ENCODE measurements around the gene GAS2L1.

Gene GAS2L1

GRCh38 chr22:29336751-29337490, 30.5 kb downstream of the GAS2L1 start:
- H3K4me2 ChIP-seq (ENCODE audit: low read length, poor library complexity, severe bottlenecking): no peak overlapping the region
- peaks cover 11% of the 10 kb centered on the region for H3K4me1 ChIP-seq (ENCODE audit: control insufficient read depth, insufficient read depth, low read depth, low read length)
- H4K91ac ChIP-seq (ENCODE audit: low read length): no peak overlapping the region
- no peak overlapping the region for H3K18ac ChIP-seq (ENCODE audit: low read depth in 1 of 2, low read length in 2 of 2)
- no peak overlapping the region for H2AFZ ChIP-seq (ENCODE audit: low read depth, low read length)
- no peaks in the 10 kb centered on the region for H3K9me3 ChIP-seq (ENCODE audit: control insufficient read depth, low read length)
- H3K79me1 ChIP-seq (replicated peaks; ENCODE audit: low read length, poor library complexity, severe bottlenecking): peaks cover 12% of the 10 kb centered on the region
- WGBS: 97% methylated on average over 14 of the region's 14 CpGs
- no peak overlapping the region for H2BK12ac ChIP-seq (ENCODE audit: low read length in 2 of 2)
- H3K9ac ChIP-seq (ENCODE audit: low read length): no peak overlapping the region
- H3K23ac ChIP-seq (ENCODE audit: low read length in 2 of 2): no peak overlapping the region
- no peak overlapping the region for H2BK120ac ChIP-seq (ENCODE audit: low read depth, low read length)
- H2AK5ac ChIP-seq (ENCODE audit: low read length, severe bottlenecking): no peak overlapping the region
- peaks cover 62 to 98% of the 10 kb centered on the region in 2 experiments for H3K36me3 ChIP-seq (ENCODE audit: control insufficient read depth in 1 of 2, insufficient read depth in 2 of 2, low read depth in 1 of 2, low read length in 2 of 2)
- no peak overlapping the region for H2BK15ac ChIP-seq (ENCODE audit: low read depth, poor library complexity, severe bottlenecking)
- no peak overlapping the region for H4K8ac ChIP-seq (ENCODE audit: low read length)
- H3K27ac ChIP-seq (ENCODE audit: low read length, poor library complexity, severe bottlenecking): no peak overlapping the region
- no peak for DNase-seq
- no peak overlapping the region for H3K4ac ChIP-seq (ENCODE audit: low read depth in 1 of 2, low read length in 2 of 2)
- no peak overlapping the region for H3K4me3 ChIP-seq (ENCODE audit: insufficient read depth in 1 of 2, low read depth in 1 of 2, low read length in 2 of 2)
- H3K14ac ChIP-seq (ENCODE audit: low read length in 2 of 2): no peak overlapping the region
- H2BK5ac ChIP-seq (ENCODE audit: low read depth, low read length, poor library complexity, severe bottlenecking): no peak overlapping the region
- no peaks in the 10 kb centered on the region for H3K27me3 ChIP-seq (ENCODE audit: control insufficient read depth in 1 of 2, insufficient read depth in 1 of 2, low read length in 2 of 2)

DNA sequence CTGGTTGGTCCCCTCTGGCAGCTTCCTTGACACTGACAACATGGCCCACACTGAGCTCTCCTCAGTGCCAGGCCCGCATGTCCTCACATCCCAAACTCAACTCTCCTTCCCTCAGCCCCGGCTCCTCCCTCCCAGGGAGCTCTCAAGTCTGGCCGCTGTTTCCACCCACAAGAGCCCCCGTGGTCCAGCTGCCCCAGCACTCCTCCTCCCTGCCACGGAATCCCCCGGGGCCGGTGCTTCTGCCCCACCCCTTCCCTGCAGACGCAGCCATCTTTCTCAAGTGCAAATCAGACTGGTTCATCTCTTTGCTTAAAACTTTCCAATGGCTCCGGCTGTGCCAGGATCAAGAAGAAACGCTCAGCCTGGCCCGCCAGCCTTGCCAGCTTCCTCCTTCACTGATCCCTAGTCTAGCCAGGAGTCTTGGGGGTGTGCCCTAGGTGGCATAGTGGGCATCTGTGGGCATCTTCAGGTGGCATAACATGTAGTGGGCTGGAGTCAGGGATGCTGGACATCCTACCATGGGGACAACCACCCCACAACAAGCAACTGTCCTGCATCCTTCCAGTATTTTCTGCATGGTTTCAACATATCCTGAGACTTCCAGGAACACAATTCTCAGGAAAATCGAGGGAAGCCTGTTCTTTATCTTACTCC, 31.3 kb downstream of the GAS2L1 start:
- Histone ChIP-seq H2BK5ac (ENCODE audit: low read depth, low read length, poor library complexity, severe bottlenecking) (no peak overlapping the region), H2BK12ac (ENCODE audit: low read length in 2 of 2) (no peak overlapping the region), H3K4me2 (ENCODE audit: low read length, poor library complexity, severe bottlenecking) (no peak overlapping the region), H2AFZ (ENCODE audit: low read depth, low read length) (no peak overlapping the region), H3K4ac (ENCODE audit: low read depth in 1 of 2, low read length in 2 of 2) (no peak overlapping the region), H3K27ac (ENCODE audit: low read length, poor library complexity, severe bottlenecking) (no peak overlapping the region), H2BK120ac (ENCODE audit: low read depth, low read length) (no peak overlapping the region), H2AK5ac (ENCODE audit: low read length, severe bottlenecking) (no peak overlapping the region), H3K27me3 (ENCODE audit: control insufficient read depth in 1 of 2, insufficient read depth in 1 of 2, low read length in 2 of 2) (no peaks in the 10 kb centered on the region), H3K14ac (ENCODE audit: low read length in 2 of 2) (no peak overlapping the region), H3K18ac (ENCODE audit: low read depth in 1 of 2, low read length in 2 of 2) (no peak overlapping the region), H3K9me3 (ENCODE audit: control insufficient read depth, low read length) (no peaks in the 10 kb centered on the region), H4K8ac (ENCODE audit: low read length) (no peak overlapping the region), H3K23ac (ENCODE audit: low read length in 2 of 2) (no peak overlapping the region), H3K4me1 (ENCODE audit: control insufficient read depth, insufficient read depth, low read depth, low read length) (peaks cover 11% of the 10 kb centered on the region), H2BK15ac (ENCODE audit: low read depth, poor library complexity, severe bottlenecking) (no peak overlapping the region), H3K9ac (ENCODE audit: low read length) (no peak overlapping the region), H3K4me3 (ENCODE audit: insufficient read depth in 1 of 2, low read depth in 1 of 2, low read length in 2 of 2) (no peak overlapping the region), H3K79me1 (replicated peaks; ENCODE audit: low read length, poor library complexity, severe bottlenecking) (peaks cover 13% of the 10 kb centered on the region), H3K36me3 (ENCODE audit: control insufficient read depth in 1 of 2, insufficient read depth in 2 of 2, low read depth in 1 of 2, low read length in 2 of 2) (peaks cover 69 to 99% of the 10 kb centered on the region in 2 experiments), H4K91ac (ENCODE audit: low read length) (no peak overlapping the region)
- 94% methylated on average over 12 of the region's 12 CpGs for WGBS
- DNase-seq: no peak

GRCh38 chr22:29338398-29338797, 31.9 kb downstream of the GAS2L1 start:
- Histone ChIP-seq H3K27ac (ENCODE audit: low read length, poor library complexity, severe bottlenecking) (no peak overlapping the region), H3K9ac (ENCODE audit: low read length) (no peak overlapping the region), H3K4me2 (ENCODE audit: low read length, poor library complexity, severe bottlenecking) (no peak overlapping the region), H3K27me3 (ENCODE audit: control insufficient read depth in 1 of 2, insufficient read depth in 1 of 2, low read length in 2 of 2) (no peaks in the 10 kb centered on the region), H2BK120ac (ENCODE audit: low read depth, low read length) (no peak overlapping the region), H2BK5ac (ENCODE audit: low read depth, low read length, poor library complexity, severe bottlenecking) (no peak overlapping the region), H2BK15ac (ENCODE audit: low read depth, poor library complexity, severe bottlenecking) (no peak overlapping the region), H2BK12ac (ENCODE audit: low read length in 2 of 2) (no peak overlapping the region), H2AFZ (ENCODE audit: low read depth, low read length) (no peak overlapping the region), H3K4me1 (ENCODE audit: control insufficient read depth, insufficient read depth, low read depth, low read length) (peaks cover 16% of the 10 kb centered on the region), H2AK5ac (ENCODE audit: low read length, severe bottlenecking) (no peak overlapping the region), H3K18ac (ENCODE audit: low read depth in 1 of 2, low read length in 2 of 2) (no peak overlapping the region), H4K91ac (ENCODE audit: low read length) (no peak overlapping the region), H3K4ac (ENCODE audit: low read depth in 1 of 2, low read length in 2 of 2) (no peak overlapping the region), H4K8ac (ENCODE audit: low read length) (no peak overlapping the region), H3K4me3 (ENCODE audit: insufficient read depth in 1 of 2, low read depth in 1 of 2, low read length in 2 of 2) (no peak overlapping the region), H3K9me3 (ENCODE audit: control insufficient read depth, low read length) (no peaks in the 10 kb centered on the region), H3K23ac (ENCODE audit: low read length in 2 of 2) (no peak overlapping the region), H3K79me1 (replicated peaks; ENCODE audit: low read length, poor library complexity, severe bottlenecking) (peaks cover 16% of the 10 kb centered on the region), H3K36me3 (ENCODE audit: control insufficient read depth in 1 of 2, insufficient read depth in 2 of 2, low read depth in 1 of 2, low read length in 2 of 2) (peaks cover 76 to 97% of the 10 kb centered on the region in 2 experiments), H3K14ac (ENCODE audit: low read length in 2 of 2) (no peak overlapping the region)
- no peak for DNase-seq
- WGBS: 97% methylated on average over 5 of the region's 6 CpGs

DNA sequence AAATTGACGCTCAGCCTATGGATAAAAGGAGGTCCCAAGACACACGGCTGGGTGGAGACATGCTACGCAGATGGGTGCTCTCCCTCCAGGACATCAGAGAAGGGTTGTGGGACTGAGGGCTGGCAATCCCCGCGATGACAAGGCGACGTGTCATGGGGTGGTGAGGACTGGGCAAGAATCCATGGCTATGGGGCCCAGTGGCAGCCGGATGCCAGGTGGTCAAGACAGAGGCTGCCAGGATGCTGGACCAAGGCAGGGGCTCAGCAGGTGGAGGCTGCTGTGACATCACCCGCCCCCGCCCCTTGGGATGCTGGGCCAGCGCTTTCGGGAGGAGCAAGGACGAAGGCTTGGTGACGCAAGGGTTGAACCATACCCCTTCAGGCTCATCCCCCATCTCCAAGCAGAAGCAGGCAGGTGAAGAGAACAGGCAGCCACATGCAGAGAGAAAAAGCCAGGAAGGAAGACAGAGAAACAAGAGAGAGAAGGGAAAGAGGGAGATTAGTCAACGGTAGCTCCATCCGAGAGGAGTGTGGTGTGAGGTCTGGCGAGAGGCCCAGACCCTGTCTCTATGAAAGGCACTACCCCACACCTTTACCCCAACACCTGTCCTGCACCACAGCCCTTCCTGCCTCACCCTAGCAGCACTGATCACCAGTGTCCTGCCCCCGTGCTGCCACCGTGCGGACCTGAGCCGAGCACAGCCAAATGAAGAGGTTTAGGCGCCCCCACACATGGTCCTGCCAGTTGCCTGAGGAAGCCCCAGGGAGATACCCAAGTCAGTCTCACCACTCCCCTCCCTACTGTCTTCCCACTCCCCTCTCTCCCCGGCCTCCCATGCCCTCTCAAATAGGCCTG, 33.2 kb downstream of the GAS2L1 start:
- Histone ChIP-seq H3K79me1 (replicated peaks; ENCODE audit: low read length, poor library complexity, severe bottlenecking) (peaks cover 16% of the 10 kb centered on the region), H2BK120ac (ENCODE audit: low read depth, low read length) (no peak overlapping the region), H2BK12ac (ENCODE audit: low read length in 2 of 2) (no peak overlapping the region), H3K18ac (ENCODE audit: low read depth in 1 of 2, low read length in 2 of 2) (no peak overlapping the region), H2AFZ (ENCODE audit: low read depth, low read length) (no peak overlapping the region), H2BK5ac (ENCODE audit: low read depth, low read length, poor library complexity, severe bottlenecking) (no peak overlapping the region), H4K91ac (ENCODE audit: low read length) (no peak overlapping the region), H3K27ac (ENCODE audit: low read length, poor library complexity, severe bottlenecking) (no peak overlapping the region), H3K27me3 (ENCODE audit: control insufficient read depth in 1 of 2, insufficient read depth in 1 of 2, low read length in 2 of 2) (no peaks in the 10 kb centered on the region), H3K4me1 (ENCODE audit: control insufficient read depth, insufficient read depth, low read depth, low read length) (peaks cover 22% of the 10 kb centered on the region), H3K14ac (ENCODE audit: low read length in 2 of 2) (no peak overlapping the region), H3K4me3 (ENCODE audit: insufficient read depth in 1 of 2, low read depth in 1 of 2, low read length in 2 of 2) (no peak overlapping the region), H3K9me3 (ENCODE audit: control insufficient read depth, low read length) (no peaks in the 10 kb centered on the region), H2AK5ac (ENCODE audit: low read length, severe bottlenecking) (no peak overlapping the region), H3K4ac (ENCODE audit: low read depth in 1 of 2, low read length in 2 of 2) (no peak overlapping the region), H2BK15ac (ENCODE audit: low read depth, poor library complexity, severe bottlenecking) (no peak overlapping the region), H3K36me3 (ENCODE audit: control insufficient read depth in 1 of 2, insufficient read depth in 2 of 2, low read depth in 1 of 2, low read length in 2 of 2) (peaks cover 78 to 85% of the 10 kb centered on the region in 2 experiments), H3K9ac (ENCODE audit: low read length) (no peak overlapping the region), H4K8ac (ENCODE audit: low read length) (no peak overlapping the region), H3K23ac (ENCODE audit: low read length in 2 of 2) (no peak overlapping the region), H3K4me2 (ENCODE audit: low read length, poor library complexity, severe bottlenecking) (no peak overlapping the region)
- DNase-seq: no peak
- 93% methylated on average over 15 of the region's 23 CpGs for WGBS
